BJ (cell line): ENCODE results near the gene FGD5. TPM values are rescaled to one million over a fixed set of nuclear protein-coding genes. Genes with fewer than 3 reads are reported as not detected.

Experiments used
- CTCF ChIA-PET: fragments of 350-600 bp; formaldehyde crosslinking; extraction: SDS; loops from one replicate; lab custom pipeline; 2021; ENCODE audit warnings: antibody characterized with exemption, inconsistent platforms; lab: Yijun Ruan, JAX
- POLR2A ChIA-PET: fragments of 300-600 bp; sonication (Branson Sonifier 250); formaldehyde crosslinking; extraction: SDS; loops from one replicate; lab custom pipeline; 2021; ENCODE audit warnings: antibody characterized with exemption; lab: Charles Lee
- DNase-seq: peaks from one replicate; pipeline ENCODE4 v3.0.0-alpha.2; 2011; ENCODE audit warnings: low read depth
- H3K27me3 ChIP-seq: 2 replicates; pipeline ENCODE4 v1.6.0; 2011; ENCODE audit warnings: low read length; ENCODE audit not compliant: control insufficient read depth, insufficient read depth
- H3K36me3 ChIP-seq: 2 replicates; pipeline ENCODE4 v1.5.1; 2011; ENCODE audit warnings: low read length; ENCODE audit not compliant: control insufficient read depth, insufficient read depth
- H3K4me3 ChIP-seq: 2 replicates; pipeline ENCODE4 v1.5.1; 2011; ENCODE audit warnings: low read depth, mild to moderate bottlenecking, control low read depth, low read length
- CTCF ChIP-seq: IDR thresholded peaks from 2 replicates; pipeline ENCODE4 v1.5.1; 2011; ENCODE audit warnings: low read depth, mild to moderate bottlenecking, control low read depth, inconsistent platforms, low read length, moderate library complexity; ENCODE audit not compliant: insufficient read depth
- polyA plus RNA-seq: library from polyadenylated mRNA; depleted of rRNA; stranded (reverse); fragments of >200 nt; gene quantifications from 2 replicates; pipeline ENCODE4 v1.2.3, GENCODE V29; 2011

The FGD5 gene
- polyA plus RNA-seq, 1 experiment, result not detected

GRCh38 chr3:14852717-14853116 lies 34.0 kb downstream of the FGD5 start:
- H3K4me3 ChIP-seq, result no peak overlapping the region
- CTCF ChIA-PET, result no interaction called here

GRCh38 chr3:14853271-14853951 lies 34.6 kb downstream of the FGD5 start:
- CTCF ChIA-PET, result no interaction called here
- 0 out of 2 replicates have a peak, but pooled peaks cover 2% of the 10 kb centered on the region for H3K27me3 ChIP-seq
- POLR2A ChIA-PET, result no interaction called here
- no peak for TF ChIP-seq CTCF
- H3K4me3 ChIP-seq, result no peak overlapping the region
- no peak for DNase-seq
- H3K36me3 ChIP-seq, result no peaks in the 10 kb centered on the region

More at GRCh38 chr3:14852717-14853116, 34.0 kb downstream of the FGD5 start:
- Histone ChIP-seq H3K36me3 (no peaks in the 10 kb centered on the region), H3K27me3 (peaks cover 2% of the 10 kb centered on the region; the same call in 1 of the 2 replicates)
- no peak for TF ChIP-seq CTCF
- no peak for DNase-seq
- POLR2A ChIA-PET, result no interaction called here

DNA sequence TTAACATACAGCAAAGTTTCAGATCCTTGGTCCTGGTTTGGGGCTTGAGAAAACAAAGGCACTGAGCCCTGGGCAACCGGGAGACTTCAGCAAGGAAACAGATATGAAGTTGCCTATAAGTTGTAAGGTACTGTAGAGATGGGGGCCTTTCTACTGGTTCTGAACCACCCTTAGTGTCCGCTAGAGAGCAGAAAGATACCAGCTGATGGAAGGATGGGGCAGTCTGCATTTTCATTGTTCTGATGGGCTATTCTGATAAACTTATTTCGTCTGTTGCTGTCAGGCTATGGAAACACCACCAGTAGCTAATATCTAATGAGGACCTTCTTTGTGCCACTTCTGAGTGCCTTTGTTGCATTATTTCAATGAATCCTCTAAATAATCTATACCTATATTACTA lies 38.7 kb downstream of the FGD5 start:
- DNase-seq, result no peak
- H3K27me3 ChIP-seq, result no peaks in the 10 kb centered on the region
- no peak for TF ChIP-seq CTCF
- POLR2A ChIA-PET, result interaction anchor here (0.6 kb wide), 1 partner anchor 998 kb away, joined by 11 read pairs; no protein-coding TSS in a partner anchor
- no peak overlapping the region for H3K4me3 ChIP-seq
- no peaks in the 10 kb centered on the region for H3K36me3 ChIP-seq
- CTCF ChIA-PET, result interaction anchor here (0.9 kb wide), 1 partner anchor 349 kb away, joined by 3 read pairs; no protein-coding TSS in a partner anchor

DNA sequence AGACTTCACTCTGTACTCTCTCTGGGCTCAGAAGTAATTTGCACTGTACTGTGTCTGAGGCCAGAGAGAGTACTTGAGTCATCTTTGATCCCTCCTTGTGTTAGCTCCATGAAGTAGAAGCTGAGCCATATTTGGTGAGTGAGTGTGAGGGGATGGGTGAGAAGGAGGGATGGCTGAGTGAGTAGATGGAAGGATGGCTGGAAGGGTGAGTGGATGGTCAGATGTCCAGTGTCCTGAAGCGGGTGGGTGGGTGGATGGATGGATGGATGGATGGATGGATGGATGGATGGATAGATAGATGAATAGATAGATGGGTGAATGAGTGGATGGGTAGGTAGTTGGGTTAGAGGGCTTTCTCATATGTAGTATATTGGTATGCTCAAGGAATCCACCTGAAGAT lies 39.3 kb downstream of the FGD5 start:
- Histone ChIP-seq H3K27me3 (no peaks in the 10 kb centered on the region), H3K36me3 (no peaks in the 10 kb centered on the region), H3K4me3 (no peak overlapping the region)
- ChIA-PET POLR2A (interaction anchor here (0.6 kb wide), 1 partner anchor 999 kb away, joined by 11 read pairs; no protein-coding TSS in a partner anchor), CTCF (no interaction called here)
- TF ChIP-seq CTCF, result no peak
- DNase-seq, result no peak

- no peak for TF ChIP-seq CTCF
- no peak overlapping the region for H3K4me3 ChIP-seq
- ChIA-PET CTCF (no interaction called here), POLR2A (no interaction called here)
- no peaks in the 10 kb centered on the region for H3K36me3 ChIP-seq
- no peaks in the 10 kb centered on the region; the same call in 1 of the 2 replicates for H3K27me3 ChIP-seq
- no peak for DNase-seq
Observed at GRCh38 chr3:14859880-14860279, 41.1 kb downstream of the FGD5 start.
